SK-N-SH treated with all-trans-retinoic acid at 6 μM for 48 hours (cell line): ENCODE results near the gene ZBED5.

Source experiments
- ATAC-seq: fragments of 200-7000 bp; cut with Tn5 transposase; 3 replicates; pipeline ENCODE4 v1.9.1; 2020; ENCODE audit warnings: mild to moderate bottlenecking, moderate library complexity
- ARNTL ChIP-seq: fragments of 450-650 bp; formaldehyde crosslinking; IDR thresholded peaks from 2 replicates; pipeline ENCODE4 v1.5.0; 2020; ENCODE audit warnings: low read depth, mild to moderate bottlenecking, moderate library complexity, borderline replicate concordance
- CREB5 ChIP-seq: fragments of 250-450 bp; sonication (Bioruptor Pico); IDR thresholded peaks from 2 replicates; pipeline ENCODE4 v1.5.1; 2020; ENCODE audit warnings: low read depth, mild to moderate bottlenecking, moderate library complexity
- CSRNP3 ChIP-seq: fragments of 250-450 bp; sonication (Bioruptor Pico); IDR thresholded peaks from 2 replicates; pipeline ENCODE4 v1.5.1; 2021; ENCODE audit warnings: mild to moderate bottlenecking, moderate library complexity
- ISL1 ChIP-seq: fragments of 250-450 bp; sonication (Bioruptor Pico); IDR thresholded peaks from 2 replicates; pipeline ENCODE4 v2.1.2; 2022; ENCODE audit warnings: mild to moderate bottlenecking, moderate library complexity
- OSR1 ChIP-seq: fragments of 250-450 bp; sonication (Bioruptor Pico); IDR thresholded peaks from 2 replicates; pipeline ENCODE4 v1.8.0; 2022; ENCODE audit warnings: moderate library complexity, mild to moderate bottlenecking, inconsistent platforms
- PATZ1 ChIP-seq: fragments of 250-450 bp; sonication (Bioruptor Pico); IDR thresholded peaks from 2 replicates; pipeline ENCODE4 v1.8.0; 2020; ENCODE audit warnings: mild to moderate bottlenecking, moderate library complexity, borderline replicate concordance
- PPARA ChIP-seq: fragments of 250-450 bp; sonication (Bioruptor Pico); IDR thresholded peaks from 2 replicates; pipeline ENCODE4 v1.5.0; 2020; ENCODE audit warnings: mild to moderate bottlenecking, borderline replicate concordance
- RARB ChIP-seq: fragments of 250-450 bp; sonication (Bioruptor Pico); IDR thresholded peaks from 2 replicates; pipeline ENCODE4 v1.8.0; 2021; ENCODE audit warnings: mild to moderate bottlenecking, moderate library complexity
- SNAI2 ChIP-seq: fragments of 250-450 bp; sonication (Bioruptor Pico); IDR thresholded peaks from 2 replicates; pipeline ENCODE4 v1.5.0; 2020; ENCODE audit warnings: mild to moderate bottlenecking, moderate library complexity
- TCF4 ChIP-seq: fragments of 250-450 bp; sonication (Bioruptor Pico); IDR thresholded peaks from 2 replicates; pipeline ENCODE4 v1.8.0; 2021; ENCODE audit warnings: mild to moderate bottlenecking, moderate library complexity, borderline replicate concordance
- TOX ChIP-seq: fragments of 250-450 bp; sonication (Bioruptor Pico); IDR thresholded peaks from 2 replicates; pipeline ENCODE4 v1.8.0; 2021; ENCODE audit warnings: mild to moderate bottlenecking, moderate library complexity, borderline replicate concordance
- TSHZ2 ChIP-seq: fragments of 250-450 bp; sonication (Bioruptor Pico); IDR thresholded peaks from 2 replicates; pipeline ENCODE4 v1.5.0; 2020; ENCODE audit warnings: mild to moderate bottlenecking, moderate library complexity
- ZNF70 ChIP-seq: fragments of 450-650 bp; formaldehyde crosslinking; IDR thresholded peaks from 2 replicates; pipeline ENCODE4 v1.5.0; 2020; ENCODE audit warnings: mild to moderate bottlenecking, moderate library complexity

ZBED5 gene

GRCh38 chr11:10866893-10867331 is 9.1 kb upstream of the ZBED5 start:
- peak; percentile 77 for ATAC-seq
- TF ChIP-seq ISL1 (CRISPR knock-in tag) (peak; percentile 37), OSR1 (CRISPR knock-in tag) (no peak), PPARA (CRISPR knock-in tag) (no peak), ZNF70 (CRISPR knock-in tag) (no peak), TCF4 (no peak), TSHZ2 (CRISPR knock-in tag) (0 out of 2 replicates have a peak, but pooled peaks have one; percentile 35), CSRNP3 (CRISPR knock-in tag) (0 out of 2 replicates have a peak, but pooled peaks have one; percentile 17), TOX (CRISPR knock-in tag) (no peak), ARNTL (CRISPR knock-in tag) (no peak), CREB5 (no peak), PATZ1 (CRISPR knock-in tag) (no peak)

- no peak for ATAC-seq
- TF ChIP-seq RARB (CRISPR knock-in tag) (no peak), CREB5 (no peak), ISL1 (CRISPR knock-in tag) (no peak), TSHZ2 (CRISPR knock-in tag) (no peak), SNAI2 (no peak), PPARA (CRISPR knock-in tag) (no peak)
These were observed 8.0 kb upstream of the ZBED5 start for GRCh38 chr11:10865837-10866270.

GRCh38 chr11:10864688-10865087 is 6.8 kb upstream of the ZBED5 start:
- TF ChIP-seq PATZ1 (CRISPR knock-in tag) (no peak), ISL1 (CRISPR knock-in tag) (peak; percentile 72)
- peak; percentile 58; the same call in 2 of the 3 replicates for ATAC-seq
